Urothelium cell line (cell line): ENCODE data around the gene NCBP3.
"Not testable (repeated sequence)": the region's sequence is repeated elsewhere in the genome, so short reads cannot be mapped to it uniquely, and the experiment has no call there.

Experiments
- DNase-seq: peaks from one replicate; pipeline ENCODE4 v3.0.0; 2011; ENCODE audit warnings: low spot score, mixed read lengths
- FAIRE-seq: peaks from 2 replicates; lab custom pipeline; 2011; peaks lifted over from hg19 to GRCh38; lab: Jason Lieb, UNC

Gene NCBP3

DNA sequence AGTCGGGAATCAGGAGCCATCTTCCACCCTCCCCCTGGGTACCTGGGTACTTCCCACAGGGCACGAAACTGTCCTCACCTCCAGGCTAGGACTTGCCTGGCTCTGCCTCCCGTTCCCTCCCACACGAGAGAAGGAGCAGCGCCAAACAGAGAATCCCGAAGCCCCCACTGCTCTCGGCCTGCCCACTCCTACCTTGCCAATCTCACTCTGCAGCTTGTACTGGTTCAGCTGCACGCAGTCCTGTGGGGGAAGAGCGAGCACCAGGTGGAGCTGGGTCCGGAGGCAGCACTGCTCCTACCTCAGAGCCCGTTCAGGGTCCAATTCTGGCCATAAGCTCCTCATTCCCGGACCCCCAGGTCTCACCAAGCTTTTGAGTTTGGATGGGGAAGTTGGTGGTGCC lies 38.1 kb upstream of the NCBP3 start:
- DNase-seq: no peak
- FAIRE-seq: no peak

DNA sequence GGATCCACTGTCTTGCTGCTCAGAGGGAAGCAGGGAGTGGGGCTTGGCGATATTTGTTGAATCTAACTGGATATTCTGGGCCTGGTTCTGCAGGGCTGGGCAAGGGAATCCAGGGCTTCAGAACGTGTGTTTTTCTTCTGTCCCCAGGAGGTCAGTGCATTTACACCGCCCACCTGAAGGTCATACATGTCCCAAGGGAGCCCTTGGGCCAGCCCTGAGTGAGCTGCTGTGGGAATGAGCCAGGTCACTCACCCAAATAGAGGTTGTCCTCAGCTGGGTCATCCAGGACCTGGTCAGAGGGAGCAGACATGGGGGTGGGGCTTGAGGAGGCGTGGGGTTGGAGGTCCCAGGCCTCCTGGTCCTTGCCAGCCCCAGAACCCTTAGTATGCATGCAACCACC lies 36.2 kb upstream of the NCBP3 start:
- DNase-seq (no peak), FAIRE-seq (no peak)

DNA sequence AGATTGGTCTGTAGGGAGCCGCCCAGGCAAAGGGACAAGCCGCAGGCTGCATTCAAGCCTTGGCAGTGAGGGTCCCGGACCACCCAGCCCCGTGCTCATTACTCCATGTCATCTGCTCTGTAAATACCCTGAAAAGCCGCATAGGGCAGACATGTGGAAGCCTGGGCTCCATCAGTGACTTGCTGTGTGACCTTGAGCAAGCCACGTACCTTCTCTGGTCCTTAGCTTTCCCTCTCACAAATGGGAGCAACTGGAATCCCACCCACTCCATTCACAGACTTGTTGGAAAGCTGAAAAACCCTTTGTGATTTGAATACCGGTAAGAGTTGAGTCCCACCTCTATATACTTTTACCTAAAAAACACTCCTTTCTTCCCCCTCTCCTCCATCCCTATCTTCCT lies 34.9 kb upstream of the NCBP3 start:
- DNase-seq (no peak), FAIRE-seq (no peak)

DNA sequence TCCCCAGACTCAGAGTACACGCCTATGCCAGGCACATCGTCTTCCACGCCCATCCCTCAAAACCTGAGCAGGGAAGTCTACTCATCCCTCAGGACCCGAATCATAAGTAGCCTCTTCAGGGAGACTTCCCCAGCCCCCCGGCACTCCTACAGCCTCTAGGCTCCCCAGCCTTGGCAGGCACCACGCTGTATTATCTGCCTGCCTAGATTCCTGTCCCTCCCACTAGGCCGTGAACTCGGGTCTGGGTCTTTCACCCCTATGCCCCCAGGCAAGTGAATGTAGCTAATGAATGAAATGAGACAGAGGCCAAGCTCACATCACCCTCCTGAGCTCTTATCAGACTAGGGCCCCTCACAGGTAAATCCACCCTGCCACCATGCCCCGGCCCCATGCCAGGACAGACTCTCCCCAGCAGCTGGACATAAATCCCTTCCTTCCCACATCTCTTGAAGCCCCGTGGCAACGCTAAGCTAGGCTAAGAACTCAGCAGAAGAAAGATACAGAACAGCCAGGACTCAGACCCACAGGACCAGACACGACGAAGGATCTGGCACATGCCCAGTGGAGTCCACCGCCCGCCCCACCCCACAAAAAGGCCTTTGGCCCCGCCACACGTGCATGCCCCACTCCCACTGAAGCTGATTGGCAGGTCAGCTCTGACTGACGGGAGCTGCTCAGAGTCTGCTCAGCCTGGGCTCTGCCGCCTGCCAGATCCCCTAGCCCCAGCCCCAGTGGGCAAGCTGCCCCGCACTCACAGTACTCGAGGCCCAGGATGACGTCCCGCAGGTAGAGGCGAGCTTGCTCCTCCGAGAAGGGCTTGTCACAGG lies 33.8 kb upstream of the NCBP3 start:
- DNase-seq (no peak), FAIRE-seq (no peak)

- no peak for FAIRE-seq
- DNase-seq: no peak
Observed at GRCh38 chr17:3879186-3879585, 33.1 kb upstream of the NCBP3 start.

- DNase-seq: no peak
- FAIRE-seq: no peak
Observed at GRCh38 chr17:3877220-3877619, 31.2 kb upstream of the NCBP3 start.

DNA sequence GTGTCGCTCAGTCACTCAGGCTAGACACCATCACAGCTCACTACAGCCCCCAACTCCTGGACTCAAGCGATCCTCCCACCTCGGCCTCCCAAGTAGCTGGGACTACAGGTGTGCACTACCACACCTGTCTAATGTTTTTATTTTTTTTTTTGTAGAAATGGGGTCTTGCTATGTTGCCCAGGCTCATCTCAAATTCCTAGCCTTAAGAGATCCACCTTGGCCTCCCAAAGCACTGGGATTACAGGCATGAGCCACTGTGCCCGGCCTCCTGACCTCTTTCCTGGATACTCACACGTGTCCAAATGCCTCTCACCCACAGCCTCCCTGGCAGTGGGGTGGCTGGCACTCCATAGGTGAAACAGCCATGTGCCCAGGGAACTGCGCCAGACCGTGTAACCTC lies 29.3 kb upstream of the NCBP3 start:
- DNase-seq: no peak
- FAIRE-seq: no peak

DNA sequence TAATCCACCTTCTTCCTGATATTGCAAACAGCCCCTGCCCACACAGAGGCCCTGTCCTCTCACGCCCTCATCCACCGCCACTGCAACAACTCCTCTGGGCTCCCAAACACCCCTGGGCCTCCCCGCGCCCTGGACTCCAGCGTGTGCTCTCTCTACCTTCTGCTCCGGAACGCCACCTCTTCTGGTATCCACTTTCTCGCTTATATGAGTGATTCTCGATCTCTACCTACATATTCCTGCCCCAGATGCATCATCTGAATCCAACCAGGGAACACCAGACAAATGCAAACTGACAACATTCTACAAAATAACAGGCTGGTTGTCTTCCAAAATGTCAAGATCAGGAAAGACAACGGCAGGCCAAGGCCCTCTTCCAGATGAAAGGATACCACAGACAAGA lies 27.8 kb upstream of the NCBP3 start:
- FAIRE-seq: no peak
- no peak for DNase-seq

- no peak for DNase-seq
- FAIRE-seq: no peak
Observed at GRCh38 chr17:3870871-3871306, 24.8 kb upstream of the NCBP3 start.

- DNase-seq (no peak), FAIRE-seq (no peak)
Observed at GRCh38 chr17:3867606-3868005, 21.6 kb upstream of the NCBP3 start.

DNA sequence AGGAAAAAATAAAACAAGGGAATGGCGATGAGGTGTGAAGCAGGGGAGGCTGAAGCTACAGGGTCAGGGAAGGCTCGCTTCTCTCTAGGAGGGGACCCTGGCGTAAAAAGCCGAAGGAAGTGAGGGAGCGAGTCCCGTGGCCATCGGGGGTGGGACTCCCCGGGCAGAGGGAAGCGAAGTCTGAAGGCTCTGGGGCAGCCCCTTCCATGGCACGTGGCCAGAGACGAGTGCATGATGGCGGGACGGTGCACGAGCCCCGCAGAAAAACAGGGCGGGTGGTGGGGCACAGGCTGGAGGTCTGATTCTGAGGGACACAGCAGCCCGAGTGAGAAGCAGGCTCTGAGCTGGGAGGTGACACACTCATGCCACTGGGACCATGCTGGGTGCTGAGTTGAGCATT lies 21.1 kb upstream of the NCBP3 start:
- FAIRE-seq (no peak), DNase-seq (no peak)

DNA sequence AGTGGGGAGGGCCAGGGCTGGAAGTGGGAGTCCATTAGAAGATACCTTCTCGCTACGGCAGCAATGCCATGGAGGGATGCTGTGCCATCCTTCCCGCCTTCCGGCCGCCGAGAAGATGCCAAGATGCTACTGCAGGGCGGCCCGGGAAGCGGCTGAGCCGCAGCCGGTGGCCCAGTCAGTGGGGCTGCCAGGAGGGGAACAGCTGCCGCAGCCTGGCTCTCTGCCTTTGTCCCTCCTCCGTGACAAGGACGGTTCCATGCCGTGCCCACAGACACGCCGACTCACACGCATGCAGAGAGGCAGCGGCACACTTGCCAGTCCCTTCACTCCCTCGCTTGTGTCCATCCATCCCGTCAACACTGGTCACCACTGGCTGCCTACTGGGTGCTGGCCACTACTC lies 20.2 kb upstream of the NCBP3 start:
- DNase-seq (no peak), FAIRE-seq (no peak)

DNA sequence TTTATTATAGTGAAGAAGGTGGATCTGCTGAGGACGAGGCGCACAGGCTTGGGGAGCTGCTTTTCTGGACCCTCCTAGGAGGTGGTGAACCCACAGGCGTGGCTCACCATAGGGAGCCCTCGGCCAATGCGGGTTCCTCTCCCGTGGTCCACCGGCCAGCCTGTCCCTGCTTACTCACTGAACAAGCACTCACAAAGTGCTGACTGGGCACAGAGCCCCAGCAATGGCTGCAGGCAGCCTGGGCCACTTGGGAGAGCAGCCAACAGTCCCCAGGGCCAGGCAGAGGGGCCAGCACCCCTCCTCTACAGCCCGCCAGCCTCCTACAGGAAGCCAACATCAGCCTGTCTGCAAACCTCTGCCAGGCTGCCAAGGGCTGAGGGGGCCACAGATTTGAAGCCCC lies 19.1 kb upstream of the NCBP3 start:
- FAIRE-seq (no peak), DNase-seq (no peak)

GRCh38 chr17:3864534-3864933 lies 18.5 kb upstream of the NCBP3 start:
- FAIRE-seq: no peak
- no peak for DNase-seq

GRCh38 chr17:3861761-3862681 lies 16.0 kb upstream of the NCBP3 start:
- FAIRE-seq: no peak
- DNase-seq: no peak

DNA sequence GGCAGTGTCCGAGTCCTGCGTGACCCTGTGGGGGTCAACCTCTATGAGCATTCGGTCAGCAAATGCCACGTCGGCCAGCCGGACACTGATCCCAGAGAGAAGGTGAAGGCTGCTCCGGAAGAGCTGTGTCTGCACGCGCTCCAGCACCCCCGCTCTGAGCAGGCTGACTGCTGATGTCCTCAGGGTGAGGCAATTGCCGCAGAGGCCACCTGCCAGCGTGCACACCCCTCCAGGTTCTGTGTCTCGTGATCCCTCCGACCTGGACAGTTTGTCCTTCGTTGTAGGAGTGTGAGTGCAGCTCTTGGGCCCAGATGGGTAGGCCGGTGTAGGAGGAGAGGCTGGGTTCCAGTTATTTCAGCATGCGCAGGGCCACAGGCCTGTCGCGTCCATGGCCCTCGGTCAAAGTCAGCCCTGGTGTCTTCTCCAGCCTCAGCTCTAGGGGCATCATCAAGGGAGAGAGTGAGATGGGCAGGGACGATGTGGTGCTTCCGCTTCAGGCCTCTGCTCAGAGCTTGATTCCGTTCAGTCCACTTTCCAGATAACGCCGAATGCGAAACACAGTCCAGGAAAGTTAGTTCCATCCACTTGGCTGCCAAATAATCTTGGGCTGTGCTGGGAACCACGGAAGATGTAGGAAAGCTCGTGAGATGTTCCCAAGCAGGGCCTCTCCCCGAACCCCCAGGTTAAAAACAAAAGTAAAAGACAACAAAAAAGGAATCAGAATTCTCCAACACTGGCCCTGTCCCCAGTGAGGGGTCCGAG lies 15.1 kb upstream of the NCBP3 start:
- FAIRE-seq: no peak
- DNase-seq: no peak

DNA sequence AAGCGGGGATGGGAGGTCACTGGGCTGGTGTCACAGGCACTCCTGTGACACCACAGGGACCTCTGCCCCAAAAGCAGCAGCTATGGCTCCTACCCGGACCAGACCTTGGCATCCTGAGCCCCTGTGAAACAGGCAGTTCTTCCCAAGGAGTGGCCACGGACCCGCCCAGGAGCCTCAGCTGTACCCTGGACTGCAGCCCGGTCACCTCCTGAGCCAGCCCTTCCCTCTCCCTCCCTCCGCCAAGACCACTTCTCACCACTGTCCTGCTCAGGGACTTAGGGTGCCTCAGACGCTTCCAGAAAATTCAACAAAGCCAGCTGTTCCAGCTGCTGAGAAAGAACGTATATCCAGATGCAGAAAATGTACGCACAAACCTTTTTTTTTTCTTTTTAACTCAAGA lies 13.9 kb upstream of the NCBP3 start:
- FAIRE-seq (no peak), DNase-seq (no peak)

DNA sequence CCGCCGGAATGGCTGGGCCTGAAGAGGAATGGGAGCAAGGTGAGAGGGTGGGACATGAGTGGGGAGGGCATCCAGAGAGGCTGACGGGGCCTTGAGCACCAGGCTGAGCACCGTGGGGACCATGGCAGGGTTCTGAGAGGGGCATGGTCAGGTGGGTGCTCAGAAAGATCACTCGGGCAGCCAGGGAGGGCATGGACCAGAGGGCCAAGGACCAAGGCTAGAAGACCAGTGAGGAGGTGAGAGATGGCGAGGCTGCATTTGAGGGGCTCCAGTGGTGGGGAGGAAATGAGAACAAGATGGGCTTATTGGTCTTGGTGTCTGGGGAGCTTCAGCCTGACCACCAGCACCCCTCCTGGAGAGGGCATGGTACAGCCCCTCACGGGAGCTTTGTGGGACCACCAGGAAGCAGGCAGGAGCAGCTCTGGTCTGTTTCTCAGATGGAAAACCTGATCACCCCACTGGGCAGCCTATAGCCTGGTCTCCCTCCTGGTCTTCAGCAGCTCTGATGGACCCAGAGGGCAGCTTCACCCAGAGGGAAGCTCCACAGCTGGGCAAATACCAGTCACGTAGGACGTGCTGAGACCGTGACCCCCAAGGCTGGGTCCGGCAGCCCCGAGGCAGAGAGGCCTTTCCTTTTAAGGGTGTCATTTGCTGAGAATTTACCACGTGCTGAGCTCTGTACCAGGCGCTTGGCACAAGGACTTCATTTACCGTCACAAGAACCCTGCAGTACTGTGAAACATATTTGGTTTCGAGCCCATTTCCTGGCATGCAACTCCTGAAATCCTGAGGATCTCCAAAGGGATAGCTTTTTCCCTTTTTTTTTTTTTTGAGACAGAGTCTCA lies 11.4 kb upstream of the NCBP3 start:
- DNase-seq (no peak), FAIRE-seq (no peak)

DNA sequence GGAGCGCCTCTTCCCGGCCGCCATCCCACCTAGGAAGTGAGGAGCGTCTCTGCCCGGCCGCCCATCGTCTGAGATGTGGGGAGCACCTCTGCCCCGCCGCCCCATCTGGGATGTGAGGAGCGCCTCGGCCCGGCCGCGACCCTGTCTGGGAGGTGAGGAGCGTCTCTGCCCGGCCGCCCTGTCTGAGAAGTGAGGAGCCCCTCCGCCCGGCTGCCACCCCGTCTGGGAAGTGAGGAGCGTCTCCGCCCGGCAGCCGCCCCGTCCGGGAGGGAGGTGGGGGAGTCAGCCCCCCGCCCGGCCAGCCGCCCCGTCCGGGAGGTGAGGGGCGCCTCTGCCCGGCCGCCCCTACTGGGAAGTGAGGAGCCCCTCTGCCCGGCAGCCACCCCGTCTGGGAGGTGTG lies 8.2 kb upstream of the NCBP3 start:
- not testable (repeated sequence) for DNase-seq, FAIRE-seq

DNA sequence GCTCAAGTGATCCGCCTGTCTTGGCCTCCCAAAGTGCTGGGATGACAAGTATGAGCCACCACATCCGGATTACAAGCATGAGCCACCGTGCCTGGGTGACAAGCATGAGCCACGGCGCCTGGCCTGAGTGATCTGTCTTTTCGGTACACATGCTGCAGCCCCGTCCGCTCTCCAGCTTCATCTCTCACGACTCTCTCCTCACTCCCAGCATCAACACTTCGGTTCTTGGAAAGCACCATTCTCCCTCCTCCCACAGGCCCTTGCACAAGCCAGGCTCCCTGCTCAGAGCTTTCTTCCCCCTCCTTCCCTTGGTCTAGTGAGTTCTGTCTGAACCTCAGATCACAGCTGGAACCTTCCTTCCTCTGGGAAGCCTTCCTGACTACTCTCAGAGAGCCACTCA lies 6.5 kb upstream of the NCBP3 start:
- FAIRE-seq: no peak
- DNase-seq: no peak
